NCI-H1105 (cell line): ENCODE measurements around the gene SIRT7.
"Not testable (repeated sequence)": the region's sequence is repeated elsewhere in the genome, so short reads cannot be mapped to it uniquely, and the experiment has no call there.

Source experiments
- DNase-seq: peaks from one replicate; lab custom pipeline; 2025; lab: John Stamatoyannopoulos, UW

Gene SIRT7

GRCh38 chr17:81955058-81955681 lies 37.2 kb upstream of the SIRT7 start:
- no peak for DNase-seq

GRCh38 chr17:81954131-81955057 lies 36.4 kb upstream of the SIRT7 start:
- no peak for DNase-seq

- not testable (repeated sequence) for DNase-seq
These were observed 35.5 kb upstream of the SIRT7 start for GRCh38 chr17:81953443-81953842.

DNA sequence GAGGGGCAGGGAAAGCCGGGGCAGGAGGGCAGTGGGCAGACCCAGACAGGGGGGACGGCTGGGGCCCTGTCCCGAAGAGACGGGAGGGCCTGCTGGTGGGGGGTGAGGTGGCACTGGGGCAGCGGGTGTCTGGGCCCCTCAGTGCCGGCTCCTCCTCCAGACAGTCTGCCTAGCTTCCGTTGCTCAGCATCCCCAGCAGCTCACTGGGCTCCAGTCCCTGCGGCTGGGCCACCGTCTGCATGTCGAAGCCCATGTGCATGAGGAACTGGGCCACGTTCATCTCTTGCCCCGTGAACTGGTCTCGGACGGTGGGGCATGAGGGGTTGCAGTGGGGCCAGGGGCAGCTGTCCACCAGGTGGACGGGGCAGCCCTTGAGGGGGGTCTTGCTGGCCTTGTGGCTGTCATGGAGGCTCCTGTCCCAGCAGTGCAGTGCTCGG lies 34.8 kb upstream of the SIRT7 start:
- no peak for DNase-seq

GRCh38 chr17:81951785-81952684 lies 34.1 kb upstream of the SIRT7 start:
- no peak for DNase-seq

GRCh38 chr17:81950501-81950900 lies 32.5 kb upstream of the SIRT7 start:
- DNase-seq, result no peak

DNA sequence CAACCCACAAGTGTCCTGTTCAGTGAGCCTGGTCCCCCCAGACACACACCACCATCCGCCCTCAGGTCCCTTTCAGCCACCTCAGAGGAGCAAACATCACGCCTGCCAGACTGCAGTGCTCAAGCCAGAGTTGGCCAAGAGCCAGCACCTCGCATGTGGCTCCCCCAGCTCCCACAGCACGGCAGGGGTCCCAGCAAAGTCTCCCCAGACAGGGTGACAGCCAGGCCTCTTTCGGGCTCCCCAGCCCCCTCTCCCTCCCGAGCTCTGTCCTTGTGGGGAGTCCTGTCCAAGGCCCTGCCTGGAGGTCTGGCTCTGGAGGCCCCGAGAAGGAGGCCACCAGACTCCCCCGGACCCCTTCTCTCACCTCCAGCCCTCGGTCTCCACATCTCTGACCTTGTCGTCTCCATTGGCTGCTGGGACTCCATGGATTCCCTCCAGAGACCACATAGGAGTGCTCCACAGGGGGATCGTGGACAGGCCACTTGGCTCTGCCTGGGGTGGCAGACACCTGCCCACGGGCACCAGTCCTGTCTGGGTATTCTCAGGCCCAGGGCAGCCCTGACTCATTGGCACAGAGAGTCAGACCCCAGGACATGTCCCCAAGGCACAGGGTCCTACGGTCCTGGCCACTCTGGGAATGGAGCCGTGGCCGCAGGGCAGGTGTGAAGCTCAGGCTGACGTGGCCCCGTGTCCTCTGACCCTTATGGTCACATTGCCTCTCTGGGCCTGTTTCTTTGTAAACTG lies 30.8 kb upstream of the SIRT7 start:
- DNase-seq, result no peak

GRCh38 chr17:81947189-81947588 lies 29.2 kb upstream of the SIRT7 start, which contains the start of gene MYADML2:
Gene MYADML2 (minus strand): TSS chr17:81947233. CDS start chr17:81941741, 5,492 bp downstream.
- no peak for DNase-seq

DNA sequence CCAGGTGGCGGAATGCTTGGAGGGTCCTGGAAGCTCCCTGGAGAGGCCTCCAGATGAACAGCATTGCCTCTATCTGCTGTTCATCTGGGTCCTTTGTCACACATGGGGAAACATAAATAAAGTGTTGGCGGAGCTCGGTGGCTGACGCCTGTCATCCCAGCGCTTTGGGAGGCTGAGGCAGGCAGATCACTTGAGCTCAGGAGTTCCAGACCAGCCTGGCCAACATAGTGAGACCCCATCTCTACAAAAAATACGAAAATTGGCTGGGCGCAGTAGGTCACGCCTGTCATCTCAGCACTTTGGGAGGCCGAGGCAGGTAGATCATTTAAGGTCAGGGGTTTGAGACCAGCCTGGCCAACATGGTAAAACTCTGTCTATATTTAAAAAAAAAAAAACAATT lies 26.9 kb upstream of the SIRT7 start:
- no peak for DNase-seq

DNA sequence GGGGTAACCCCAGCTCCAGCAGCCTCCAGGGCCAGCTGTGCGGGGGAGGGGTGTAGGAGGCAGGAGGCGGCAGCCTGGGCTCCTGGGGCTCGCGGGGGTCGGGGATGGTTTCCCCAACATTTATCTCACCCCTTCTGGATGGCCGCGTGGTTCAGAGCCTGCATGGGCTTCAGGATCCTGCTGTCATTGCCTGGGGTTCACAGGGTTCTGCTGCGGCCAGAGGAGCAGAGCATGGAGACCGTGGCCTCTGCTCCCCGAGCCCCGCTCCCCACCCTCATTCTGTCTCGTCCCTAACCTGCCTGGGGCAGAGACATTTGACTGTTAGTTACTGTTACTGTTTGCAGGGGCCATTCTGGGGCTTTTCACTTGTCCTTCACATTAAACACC lies 24.2 kb upstream of the SIRT7 start:
- DNase-seq, result no peak

DNA sequence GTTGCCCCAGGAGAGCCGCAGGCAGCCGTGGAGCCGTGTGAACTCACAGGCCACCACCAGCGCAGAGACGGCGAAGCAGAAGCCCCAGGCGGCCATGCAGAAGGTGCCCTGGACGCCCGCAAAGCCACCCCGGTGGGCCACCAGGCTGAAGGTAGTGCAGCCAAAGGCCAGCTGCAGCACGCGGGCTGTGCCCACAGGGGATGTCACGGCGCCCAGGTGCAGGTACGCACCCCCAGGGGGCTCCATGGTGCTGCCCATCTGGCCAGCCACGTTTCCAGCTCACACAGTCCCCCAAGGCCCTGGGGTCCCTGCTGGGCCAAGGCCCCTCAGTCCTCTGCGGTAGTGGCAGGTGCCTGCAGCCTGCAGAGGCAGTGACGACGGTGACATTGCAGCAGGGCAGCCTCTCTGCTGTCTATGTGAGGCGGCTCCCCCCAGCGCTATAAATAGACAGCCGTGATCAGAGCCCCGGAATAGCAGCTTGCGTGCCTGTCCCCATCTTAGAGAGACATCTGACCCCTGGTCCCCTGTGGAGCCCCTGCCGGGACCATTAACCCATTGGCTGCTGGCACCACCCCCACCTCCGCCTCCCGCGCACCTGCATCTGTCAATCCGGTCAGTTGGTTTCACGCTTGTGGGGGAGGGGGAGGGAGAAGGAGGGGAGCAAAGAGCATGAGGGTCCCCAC lies 23.6 kb upstream of the SIRT7 start:
- no peak for DNase-seq

GRCh38 chr17:81940538-81941483 lies 22.8 kb upstream of the SIRT7 start:
- DNase-seq, result no peak

GRCh38 chr17:81939881-81940385 lies 22.0 kb upstream of the SIRT7 start:
- no peak for DNase-seq

DNA sequence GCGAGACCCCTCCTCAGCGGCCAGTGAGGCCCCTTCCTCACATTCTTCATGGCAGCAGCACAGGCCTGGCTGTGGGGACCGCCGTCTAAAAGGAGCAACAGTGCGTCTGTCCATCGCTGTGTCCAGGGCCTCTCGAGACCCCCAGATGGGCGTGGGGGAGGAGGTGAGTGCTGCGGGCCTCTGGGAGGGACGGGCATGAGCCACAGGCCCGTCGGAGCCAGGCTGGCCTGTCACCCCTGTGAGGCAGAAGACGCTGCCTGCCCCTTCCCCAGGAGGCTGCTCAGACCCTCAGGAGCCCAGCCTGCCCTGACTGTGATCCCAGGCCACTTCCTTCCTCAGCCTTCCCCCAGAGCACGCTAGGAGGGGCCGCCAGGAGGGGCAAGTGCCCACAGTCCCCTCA lies 21.2 kb upstream of the SIRT7 start:
- no peak for DNase-seq

DNA sequence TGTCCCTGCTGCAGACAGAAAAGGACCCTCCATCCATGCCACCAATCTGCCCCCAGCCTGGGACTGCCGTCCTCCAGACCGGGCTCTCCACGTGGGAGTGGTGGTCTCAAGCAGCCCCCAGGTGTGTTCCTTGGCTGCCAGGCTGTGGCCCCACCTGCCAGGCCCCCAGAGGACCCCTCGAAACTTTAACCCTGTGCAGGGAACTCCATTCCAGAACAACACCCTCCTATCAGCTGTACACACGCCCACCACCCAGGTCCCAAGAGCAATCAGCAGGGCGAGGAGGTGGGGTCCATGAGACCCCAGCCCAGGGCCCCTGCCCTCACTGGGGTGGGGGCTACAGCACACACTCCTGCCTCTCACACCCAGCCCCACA lies 17.7 kb upstream of the SIRT7 start:
- DNase-seq, result no peak

GRCh38 chr17:81934850-81935708 lies 17.1 kb upstream of the SIRT7 start:
- DNase-seq, result no peak

DNA sequence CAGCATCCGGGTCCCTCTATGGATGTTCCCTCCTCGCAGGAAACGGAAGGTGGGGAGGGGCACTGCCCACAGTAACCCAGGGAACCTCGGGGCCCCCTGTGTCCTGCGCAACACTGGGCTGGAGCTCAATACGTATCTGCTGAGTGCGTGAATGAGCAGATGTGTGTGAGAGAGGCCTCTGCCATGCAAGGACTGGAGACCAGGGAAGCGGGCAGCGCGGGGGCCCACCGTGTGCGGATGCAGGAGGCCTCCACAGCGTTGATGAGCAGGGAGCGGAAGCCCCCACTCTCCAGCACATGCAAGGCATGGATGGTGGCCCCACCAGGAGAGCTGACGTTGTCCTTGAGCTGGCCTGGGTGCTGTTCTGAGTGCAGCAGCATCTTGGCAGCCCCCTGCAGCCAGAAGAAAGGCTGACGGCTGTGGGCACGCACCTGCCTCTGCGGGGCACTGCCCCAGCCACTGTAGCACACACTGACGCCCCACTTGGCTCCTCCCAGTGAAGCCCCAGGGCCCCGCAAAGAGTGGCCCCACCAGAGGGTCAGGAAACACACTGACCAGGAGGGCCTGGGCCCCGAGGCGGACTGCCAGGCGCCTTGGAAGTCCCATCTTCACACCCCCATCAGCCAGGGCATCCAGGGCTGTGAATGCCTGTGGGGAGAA lies 16.3 kb upstream of the SIRT7 start:
- no peak for DNase-seq

- no peak for DNase-seq
These were observed 15.3 kb upstream of the SIRT7 start for GRCh38 chr17:81933178-81933699.
